ENCODE data around the gene GRM8. TPM values are rescaled to one million over a fixed set of nuclear protein-coding genes. Genes with fewer than 3 reads are reported as not detected.

Gene GRM8
- total RNA-seq, 1 donor from 2014 or later = not detected

GRCh38 chr7:126774077-126774476, 478.7 kb downstream of the GRM8 start:
- no peaks in the 10 kb centered on the region for H3K36me3 Mint-ChIP-seq (ENCODE audit: low read depth)
- no peaks in the 10 kb centered on the region for H3K4me1 Mint-ChIP-seq
- no peaks in the 10 kb centered on the region for H3K27me3 Mint-ChIP-seq
- no peaks in the 10 kb centered on the region for H3K9me3 Mint-ChIP-seq
- intact Hi-C loops (cut with micrococcal nuclease) = no loop called here
- no peak overlapping the region for H3K27ac Mint-ChIP-seq
- DNase-seq = no peak
- no peak overlapping the region for H3K4me3 Mint-ChIP-seq

- Mint-ChIP-seq H3K4me1 (no peaks in the 10 kb centered on the region), H3K36me3 (ENCODE audit: low read depth) (no peaks in the 10 kb centered on the region), H3K27me3 (no peaks in the 10 kb centered on the region), H3K9me3 (no peaks in the 10 kb centered on the region), H3K27ac (no peak overlapping the region), H3K4me3 (no peak overlapping the region)
- intact Hi-C loops (cut with micrococcal nuclease) = no loop called here
- no peak for DNase-seq
These were observed 483.9 kb downstream of the GRM8 start for GRCh38 chr7:126768836-126769235.

GRCh38 chr7:126760914-126761577, 491.7 kb downstream of the GRM8 start:
- Mint-ChIP-seq H3K36me3 (ENCODE audit: low read depth) (no peaks in the 10 kb centered on the region), H3K9me3 (no peaks in the 10 kb centered on the region), H3K4me1 (no peaks in the 10 kb centered on the region), H3K27me3 (no peaks in the 10 kb centered on the region), H3K4me3 (no peak overlapping the region), H3K27ac (no peak overlapping the region)
- intact Hi-C loops (cut with micrococcal nuclease) = no loop called here
- no peak for DNase-seq

GRCh38 chr7:126755381-126755780, 497.4 kb downstream of the GRM8 start:
- Mint-ChIP-seq H3K4me1 (no peaks in the 10 kb centered on the region), H3K4me3 (no peak overlapping the region), H3K27ac (no peak overlapping the region), H3K27me3 (no peaks in the 10 kb centered on the region), H3K36me3 (ENCODE audit: low read depth) (no peaks in the 10 kb centered on the region), H3K9me3 (no peaks in the 10 kb centered on the region)
- intact Hi-C loops (cut with micrococcal nuclease) = no loop called here
- DNase-seq = no peak

- intact Hi-C loops (cut with micrococcal nuclease) = no loop called here
- Mint-ChIP-seq H3K27me3 (no peaks in the 10 kb centered on the region), H3K4me3 (no peak overlapping the region), H3K36me3 (ENCODE audit: low read depth) (no peaks in the 10 kb centered on the region), H3K9me3 (no peaks in the 10 kb centered on the region), H3K4me1 (no peaks in the 10 kb centered on the region), H3K27ac (no peak overlapping the region)
- DNase-seq = no peak
These were observed 502.4 kb downstream of the GRM8 start for GRCh38 chr7:126750207-126750911.

- no peaks in the 10 kb centered on the region for H3K36me3 Mint-ChIP-seq (ENCODE audit: low read depth)
- intact Hi-C loops (cut with micrococcal nuclease) = no loop called here
- H3K9me3 Mint-ChIP-seq = no peaks in the 10 kb centered on the region
- H3K4me1 Mint-ChIP-seq = peaks cover 3% of the 10 kb centered on the region
- H3K4me3 Mint-ChIP-seq = no peak overlapping the region
- DNase-seq = no peak
- no peaks in the 10 kb centered on the region for H3K27me3 Mint-ChIP-seq
- H3K27ac Mint-ChIP-seq = no peak overlapping the region
These were observed 523.8 kb downstream of the GRM8 start for GRCh38 chr7:126728967-126729366.

- H3K4me1 Mint-ChIP-seq = peaks cover 3% of the 10 kb centered on the region
- H3K4me3 Mint-ChIP-seq = no peak overlapping the region
- DNase-seq = no peak
- H3K27ac Mint-ChIP-seq = no peak overlapping the region
- intact Hi-C loops (cut with micrococcal nuclease) = no loop called here
- H3K36me3 Mint-ChIP-seq (ENCODE audit: low read depth) = no peaks in the 10 kb centered on the region
- H3K27me3 Mint-ChIP-seq = no peaks in the 10 kb centered on the region
- H3K9me3 Mint-ChIP-seq = no peaks in the 10 kb centered on the region
These were observed 524.8 kb downstream of the GRM8 start for GRCh38 chr7:126727930-126728391.

GRCh38 chr7:126723966-126724544, 528.7 kb downstream of the GRM8 start:
- DNase-seq = no peak
- Mint-ChIP-seq H3K27me3 (no peaks in the 10 kb centered on the region), H3K36me3 (ENCODE audit: low read depth) (no peaks in the 10 kb centered on the region), H3K4me1 (peaks cover 3% of the 10 kb centered on the region), H3K9me3 (no peaks in the 10 kb centered on the region), H3K27ac (no peak overlapping the region), H3K4me3 (no peak overlapping the region)
- intact Hi-C loops (cut with micrococcal nuclease) = no loop called here

- intact Hi-C loops (cut with micrococcal nuclease) = no loop called here
- Mint-ChIP-seq H3K27ac (no peak overlapping the region), H3K36me3 (ENCODE audit: low read depth) (no peaks in the 10 kb centered on the region), H3K4me1 (no peaks in the 10 kb centered on the region), H3K4me3 (no peak overlapping the region), H3K27me3 (no peaks in the 10 kb centered on the region), H3K9me3 (no peaks in the 10 kb centered on the region)
- no peak for DNase-seq
These were observed 532.5 kb downstream of the GRM8 start for GRCh38 chr7:126720232-126720631.

- no peak overlapping the region for H3K4me3 Mint-ChIP-seq
- intact Hi-C loops (cut with micrococcal nuclease) = no loop called here
- H3K27me3 Mint-ChIP-seq = no peaks in the 10 kb centered on the region
- DNase-seq = no peak
- no peak overlapping the region for H3K27ac Mint-ChIP-seq
- no peaks in the 10 kb centered on the region for H3K9me3 Mint-ChIP-seq
- H3K36me3 Mint-ChIP-seq (ENCODE audit: low read depth) = no peaks in the 10 kb centered on the region
- no peaks in the 10 kb centered on the region for H3K4me1 Mint-ChIP-seq
These were observed 534.3 kb downstream of the GRM8 start for GRCh38 chr7:126718419-126718818.

- intact Hi-C loops (cut with micrococcal nuclease) = no loop called here
- H3K9me3 Mint-ChIP-seq = peaks cover 3% of the 10 kb centered on the region
- H3K4me3 Mint-ChIP-seq = no peak overlapping the region
- DNase-seq = no peak
- no peaks in the 10 kb centered on the region for H3K27me3 Mint-ChIP-seq
- H3K4me1 Mint-ChIP-seq = no peaks in the 10 kb centered on the region
- no peak overlapping the region for H3K27ac Mint-ChIP-seq
- H3K36me3 Mint-ChIP-seq (ENCODE audit: low read depth) = no peaks in the 10 kb centered on the region
These were observed 536.4 kb downstream of the GRM8 start for GRCh38 chr7:126716321-126716720.

- H3K4me1 Mint-ChIP-seq = no peaks in the 10 kb centered on the region
- intact Hi-C loops (cut with micrococcal nuclease) = no loop called here
- H3K27ac Mint-ChIP-seq = no peak overlapping the region
- DNase-seq = no peak
- no peak overlapping the region for H3K4me3 Mint-ChIP-seq
- H3K9me3 Mint-ChIP-seq = peaks cover 3% of the 10 kb centered on the region
- no peaks in the 10 kb centered on the region for H3K36me3 Mint-ChIP-seq (ENCODE audit: low read depth)
- no peaks in the 10 kb centered on the region for H3K27me3 Mint-ChIP-seq
These were observed 537.7 kb downstream of the GRM8 start for GRCh38 chr7:126715076-126715475.

GRCh38 chr7:126702242-126703016, 550.3 kb downstream of the GRM8 start:
- H3K9me3 Mint-ChIP-seq = peaks cover 3% of the 10 kb centered on the region
- H3K36me3 Mint-ChIP-seq (ENCODE audit: low read depth) = no peaks in the 10 kb centered on the region
- peaks cover 16% of the 10 kb centered on the region for H3K27me3 Mint-ChIP-seq
- intact Hi-C loops (cut with micrococcal nuclease) = no loop called here
- peaks cover 6% of the 10 kb centered on the region for H3K4me1 Mint-ChIP-seq
- H3K4me3 Mint-ChIP-seq = no peak overlapping the region
- no peak overlapping the region for H3K27ac Mint-ChIP-seq
- DNase-seq = no peak
